ENCODE data around the gene PER3.

The PER3 gene

GRCh38 chr1:7783826-7784491 lies at the start of gene PER3:
TSS of gene PER3 (plus strand) at chr1:7784291. CDS start at chr1:7784878, 587 bp downstream.
- peak; percentile 85 for DNase-seq (ENCODE audit: low read depth)

- no peak for DNase-seq (ENCODE audit: low read depth)
Measured at GRCh38 chr1:7738044-7738443, 46.0 kb upstream of the PER3 start.

GRCh38 chr1:7743346-7743745 lies 40.7 kb upstream of the PER3 start:
- DNase-seq (ENCODE audit: low read depth) = no peak

- DNase-seq (ENCODE audit: low read depth) = no peak
Measured at GRCh38 chr1:7744882-7745281, 39.2 kb upstream of the PER3 start.

GRCh38 chr1:7745783-7746182 lies 38.3 kb upstream of the PER3 start:
- DNase-seq (ENCODE audit: low read depth) = no peak

DNA sequence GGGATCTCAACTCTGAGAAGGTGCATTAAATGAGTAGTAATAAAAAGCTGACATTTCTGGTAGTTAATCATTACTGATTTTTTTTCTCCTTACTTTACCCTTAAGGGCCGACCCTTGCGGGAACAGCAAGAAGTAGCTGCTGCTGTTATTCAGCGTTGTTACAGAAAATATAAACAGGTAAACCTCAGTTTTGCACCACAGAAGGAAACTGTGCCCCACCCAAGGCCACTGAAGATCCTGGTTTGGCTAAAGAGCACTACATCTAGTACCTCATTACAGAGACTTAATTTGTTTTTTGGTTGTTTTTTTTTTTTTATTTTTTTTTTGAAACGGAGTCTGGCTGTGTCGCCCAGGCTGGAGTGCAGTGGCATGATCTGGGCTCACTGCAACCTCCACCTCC lies 36.5 kb upstream of the PER3 start:
- no peak for DNase-seq (ENCODE audit: low read depth)

DNA sequence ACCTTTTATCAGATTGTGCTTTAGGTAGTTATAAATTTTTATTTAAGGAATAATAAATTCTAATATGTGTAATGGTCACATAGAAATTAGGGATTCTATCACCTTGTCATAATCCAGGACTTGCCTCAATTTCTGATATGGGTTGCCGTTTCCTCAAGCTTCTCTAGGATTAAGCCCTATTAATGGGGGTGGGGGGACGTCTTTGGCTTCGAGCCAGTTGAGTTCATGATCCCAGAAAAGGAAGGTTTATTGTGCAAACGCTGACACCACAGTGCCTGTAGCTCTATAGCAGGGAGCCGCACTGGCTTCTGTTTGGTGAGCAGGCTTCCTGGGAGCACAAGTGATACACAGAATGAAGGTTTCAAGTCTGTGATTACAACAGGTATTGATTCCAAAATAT lies 35.0 kb upstream of the PER3 start:
- DNase-seq (ENCODE audit: low read depth) = no peak

- no peak for DNase-seq (ENCODE audit: low read depth)
Measured at GRCh38 chr1:7751174-7751573, 32.9 kb upstream of the PER3 start.

DNA sequence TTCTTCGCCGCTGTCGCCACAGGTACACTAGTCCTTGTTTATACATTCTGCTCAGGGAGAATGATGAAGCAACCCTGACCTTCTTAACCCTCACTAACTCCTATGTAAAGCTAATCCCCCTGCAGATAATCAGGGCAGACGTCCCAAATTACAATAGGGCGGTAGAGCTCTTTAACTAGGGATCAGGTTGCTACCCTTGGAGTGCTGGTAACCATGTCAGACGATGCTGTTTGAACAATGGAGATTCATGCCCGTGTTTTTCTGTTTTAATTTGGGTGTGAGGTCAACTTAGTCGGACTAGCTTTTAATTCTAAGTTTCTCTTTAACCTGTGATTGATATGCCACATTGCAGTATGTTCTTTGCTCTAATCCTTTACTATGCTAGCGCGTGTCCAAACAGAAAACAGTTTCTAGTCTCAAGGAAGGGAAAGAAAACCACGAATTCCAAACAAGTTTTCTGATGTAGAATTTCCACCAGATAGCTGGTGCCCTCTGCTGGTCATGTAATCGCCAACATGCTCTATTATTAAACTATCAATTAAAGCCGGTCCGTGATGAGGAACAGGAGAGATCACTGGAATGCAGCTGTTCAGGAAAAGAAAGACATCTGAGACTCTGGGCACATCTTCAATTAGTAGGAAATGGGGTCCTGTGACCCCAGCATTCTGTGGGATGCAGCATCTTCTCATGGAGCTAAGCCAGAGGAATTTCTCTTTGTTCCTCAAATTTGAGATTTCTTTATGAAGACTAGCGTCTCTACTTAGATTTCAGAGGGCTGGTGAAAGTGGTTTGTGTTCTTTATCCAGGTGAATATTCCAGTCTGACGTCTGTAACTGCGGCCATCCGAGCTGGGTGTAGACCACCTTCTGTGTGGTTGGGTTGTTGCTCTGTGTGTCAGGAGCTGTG lies 31.3 kb upstream of the PER3 start:
- DNase-seq (ENCODE audit: low read depth) = no peak

DNA sequence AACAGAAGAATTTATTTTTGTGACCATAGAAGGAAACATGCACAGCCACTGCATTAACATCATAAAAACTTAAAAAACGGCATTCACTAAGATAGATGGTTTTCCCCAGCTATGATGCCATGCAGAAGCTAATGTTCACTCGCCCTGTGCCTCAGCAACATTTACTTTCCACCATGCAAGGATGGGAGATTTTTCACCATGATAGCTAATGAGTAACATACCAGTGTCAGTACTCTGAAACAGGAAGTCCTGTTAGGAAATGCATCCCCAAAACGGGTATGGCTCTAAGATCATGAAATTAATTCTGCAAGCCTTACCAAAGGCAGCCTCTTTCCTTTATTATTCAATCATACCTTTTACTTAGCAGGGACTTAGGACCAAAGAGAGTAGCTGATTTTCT lies 30.4 kb upstream of the PER3 start:
- DNase-seq (ENCODE audit: low read depth) = no peak

DNA sequence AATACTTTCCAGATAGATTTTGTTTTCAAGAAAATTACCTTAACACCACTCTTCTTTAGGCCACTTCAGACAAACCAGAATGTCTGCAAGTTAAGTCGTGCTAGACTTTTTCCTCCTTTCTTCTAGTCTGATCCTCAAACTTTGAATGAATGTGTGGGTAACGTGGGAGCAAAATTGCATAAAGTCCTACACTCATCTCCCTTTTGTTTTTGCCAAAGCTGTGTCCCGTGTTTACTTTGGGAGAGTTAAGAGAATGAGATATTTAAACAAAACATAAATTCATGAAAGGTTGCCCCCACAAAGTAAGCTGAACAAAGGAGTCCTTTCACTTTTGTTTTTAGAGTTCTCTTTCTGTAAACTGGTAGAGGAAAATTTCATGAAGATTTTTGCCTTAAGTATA lies 29.9 kb upstream of the PER3 start:
- no peak for DNase-seq (ENCODE audit: low read depth)

GRCh38 chr1:7755448-7755847 lies 28.6 kb upstream of the PER3 start:
- no peak for DNase-seq (ENCODE audit: low read depth)

GRCh38 chr1:7760245-7760644 lies 23.8 kb upstream of the PER3 start:
- no peak for DNase-seq (ENCODE audit: low read depth)

- DNase-seq (ENCODE audit: low read depth) = no peak
Measured at GRCh38 chr1:7761103-7761502, 23.0 kb upstream of the PER3 start.

- DNase-seq (ENCODE audit: low read depth) = no peak
Measured at GRCh38 chr1:7767176-7767575, 16.9 kb upstream of the PER3 start.

DNA sequence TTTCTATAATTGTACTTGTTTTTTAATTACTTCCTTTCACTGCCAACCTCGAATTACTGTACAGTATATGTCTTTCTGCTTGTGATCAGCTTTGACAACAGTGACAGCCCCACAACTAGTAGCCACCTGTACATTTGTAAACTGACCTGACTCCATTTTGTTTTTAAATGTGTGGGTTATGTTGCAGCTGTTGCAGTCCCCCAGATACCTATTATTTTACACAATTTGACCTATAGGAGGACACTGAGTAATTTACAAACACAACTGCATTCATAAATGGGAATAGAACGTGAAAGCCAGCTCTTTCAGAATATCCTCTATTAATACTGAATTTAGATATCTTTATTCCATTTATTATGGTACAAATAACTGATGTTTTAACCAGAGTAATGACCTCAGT lies 15.5 kb upstream of the PER3 start:
- DNase-seq (ENCODE audit: low read depth) = no peak

DNA sequence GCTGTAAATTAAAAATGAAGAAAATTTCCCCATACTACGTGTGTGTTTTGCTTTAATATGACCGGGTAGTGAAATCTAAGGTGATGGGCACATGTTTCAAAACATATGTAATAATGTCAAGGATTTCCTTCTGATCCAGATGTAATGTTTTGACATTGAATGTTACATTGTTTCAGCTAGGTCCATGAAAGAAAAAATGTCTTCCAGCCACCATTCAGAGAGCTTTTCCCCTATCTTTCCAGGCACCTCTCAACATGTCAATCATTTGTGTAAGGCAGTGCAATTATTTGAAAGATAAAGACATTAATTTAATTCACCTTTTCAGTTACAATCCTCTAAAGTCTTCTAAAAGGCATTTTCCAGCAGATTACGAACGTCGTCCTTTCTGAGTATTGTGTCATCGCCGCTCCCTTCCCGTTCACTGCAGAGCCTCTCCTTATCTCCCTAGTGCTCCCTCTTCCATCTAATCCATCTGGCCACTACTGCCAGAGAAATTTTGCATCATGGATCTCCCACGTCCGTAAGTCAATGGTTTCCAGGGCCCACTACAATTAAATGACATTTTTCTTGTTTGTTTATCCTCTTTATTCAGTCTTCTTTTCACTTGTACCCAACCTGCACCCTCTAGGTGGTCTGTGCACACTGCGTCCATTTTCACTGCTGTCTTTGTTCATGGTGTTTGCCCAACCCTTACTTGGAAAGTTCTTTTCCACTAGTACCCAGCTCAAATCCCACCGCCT lies 14.2 kb upstream of the PER3 start:
- no peak for DNase-seq (ENCODE audit: low read depth)

DNA sequence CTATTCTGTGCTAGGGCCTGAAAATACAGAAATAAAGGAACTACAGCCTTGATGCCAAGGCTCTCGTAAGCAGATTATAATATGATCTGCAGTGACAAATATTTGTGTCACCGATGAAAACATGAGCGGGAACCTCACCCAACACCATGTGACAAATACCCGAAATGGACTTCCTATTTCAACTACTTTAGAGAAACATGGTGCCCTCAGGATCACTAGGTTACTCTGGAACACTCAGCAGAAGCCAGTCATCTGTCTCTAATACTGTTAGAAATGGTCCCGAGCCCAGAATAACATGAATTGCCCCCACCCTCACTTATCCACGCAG lies 13.5 kb upstream of the PER3 start:
- DNase-seq (ENCODE audit: low read depth) = no peak

DNA sequence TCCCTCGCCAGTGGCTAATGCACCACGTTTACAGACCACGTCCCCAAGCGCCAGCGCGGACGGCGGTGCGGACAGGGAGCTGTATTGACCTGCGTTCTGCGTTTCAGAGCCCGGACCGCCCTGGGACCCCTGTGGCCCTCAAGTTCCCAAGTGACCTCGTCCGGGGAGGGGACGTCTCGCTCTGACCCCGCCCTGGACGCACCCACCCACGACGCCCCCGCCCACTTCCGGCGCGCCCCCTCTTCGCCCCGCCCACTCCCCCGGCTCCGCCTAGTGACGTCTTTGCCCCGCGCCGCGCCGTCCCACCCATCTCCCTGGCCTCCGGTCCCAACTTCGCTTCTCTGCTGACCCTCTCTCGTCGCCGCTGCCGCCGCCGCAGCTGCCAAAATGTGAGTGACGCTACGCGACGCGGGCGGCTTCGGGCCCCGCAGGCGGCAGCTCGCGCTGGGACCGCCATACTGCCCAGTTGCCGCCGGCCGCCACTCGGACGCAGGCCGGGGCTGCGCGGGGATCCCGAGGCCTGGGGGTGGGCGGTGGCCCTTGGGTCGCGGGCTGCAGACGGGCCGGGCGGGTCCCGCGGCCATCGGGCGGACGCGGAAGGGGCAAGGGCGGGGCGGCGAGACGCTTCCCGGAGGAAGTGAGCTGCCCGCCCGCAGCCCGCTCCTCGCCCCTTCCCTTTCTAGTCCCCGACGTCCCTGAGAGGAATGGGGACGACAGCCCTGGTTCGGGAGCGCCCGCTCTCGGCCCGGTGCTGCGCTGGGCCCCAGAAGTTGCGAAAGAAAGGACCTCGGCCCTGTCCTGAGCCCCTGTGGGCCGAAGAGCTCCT lies 12.9 kb upstream of the PER3 start, which contains the start of gene VAMP3:
Gene VAMP3, plus strand, starts transcription at position 300 of the 826 bp plus-strand sequence. Its CDS starts 88 bp downstream, at position 388.
- DNase-seq (ENCODE audit: low read depth) = peak; percentile 80

DNA sequence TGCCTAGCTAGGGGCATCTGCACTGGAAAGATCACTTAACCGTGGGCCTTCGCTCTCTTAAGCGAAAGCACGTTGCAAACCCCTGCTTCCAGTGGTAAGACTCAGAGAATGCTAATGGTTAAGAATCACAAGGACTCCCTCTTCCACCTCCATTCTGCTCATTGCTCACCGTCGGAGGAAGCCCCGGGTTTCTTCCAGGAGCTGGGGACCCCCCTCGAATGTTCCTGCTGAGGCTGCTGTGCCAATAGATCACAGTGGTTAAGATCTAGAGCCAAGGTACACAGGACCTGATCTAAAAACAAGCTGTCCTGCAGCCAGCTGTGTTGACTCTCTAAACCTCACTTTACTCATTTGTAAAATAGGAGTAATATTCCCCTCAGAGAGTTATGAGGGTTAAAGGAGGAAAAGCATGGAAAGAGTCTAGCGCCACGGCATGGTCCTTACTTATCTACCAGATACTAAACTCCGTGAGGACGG lies 12.2 kb upstream of the PER3 start:
- no peak for DNase-seq (ENCODE audit: low read depth)

DNA sequence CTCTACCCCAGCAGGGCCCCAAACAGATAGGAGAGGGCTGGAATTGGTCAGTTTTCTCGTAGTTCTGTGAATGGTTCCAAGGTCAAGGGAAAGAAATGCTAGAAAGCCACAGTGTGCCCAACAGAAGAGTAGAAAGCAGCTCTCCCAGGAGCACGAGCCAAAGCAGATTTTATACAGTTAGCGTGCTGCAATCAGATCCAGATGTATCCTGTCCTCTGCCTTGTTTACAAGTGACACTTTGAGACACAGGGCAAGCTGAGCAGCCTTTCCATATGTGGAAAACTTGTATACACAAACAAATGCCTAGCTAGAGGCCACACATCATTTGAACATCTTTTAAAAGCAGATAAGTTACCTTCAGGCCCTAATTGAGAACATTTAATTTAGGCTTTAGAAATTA lies 6.5 kb upstream of the PER3 start:
- DNase-seq (ENCODE audit: low read depth) = no peak

- DNase-seq (ENCODE audit: low read depth) = no peak
Measured at GRCh38 chr1:7778133-7778628, 5.9 kb upstream of the PER3 start.
